Amniotic epithelial cell (primary cell): ENCODE results near the gene S100A13.
A peak's percentile ranks its signal among the peaks of the same experiment; 100 is the strongest.
"Not testable (repeated sequence)": the region's sequence is repeated elsewhere in the genome, so short reads cannot be mapped to it uniquely, and the experiment has no call there.

Experiments used
- DNase-seq: peaks from one replicate; pipeline ENCODE4 v3.0.0-alpha.2; 2010; ENCODE audit warnings: low read depth

The S100A13 gene

GRCh38 chr1:153648000-153648643 lies 20.8 kb upstream of the S100A13 start:
- no peak for DNase-seq

- DNase-seq, result no peak
These were observed 20.0 kb upstream of the S100A13 start for GRCh38 chr1:153647346-153647714.

- DNase-seq, result no peak
These were observed 19.5 kb upstream of the S100A13 start for GRCh38 chr1:153646672-153647345.

- DNase-seq, result no peak
These were observed 16.5 kb upstream of the S100A13 start for GRCh38 chr1:153643816-153644215.

- DNase-seq, result no peak
These were observed 15.8 kb upstream of the S100A13 start for GRCh38 chr1:153643100-153643499.

GRCh38 chr1:153642161-153642560 lies 14.9 kb upstream of the S100A13 start:
- DNase-seq, result no peak

- no peak for DNase-seq
These were observed 13.6 kb upstream of the S100A13 start for GRCh38 chr1:153640861-153641260.

- not testable (repeated sequence) for DNase-seq
These were observed 12.9 kb upstream of the S100A13 start for GRCh38 chr1:153640213-153640612.

GRCh38 chr1:153639280-153639679 lies 12.0 kb upstream of the S100A13 start:
- no peak for DNase-seq

GRCh38 chr1:153638261-153638660 lies 11.0 kb upstream of the S100A13 start:
- DNase-seq, result no peak

GRCh38 chr1:153636312-153636711 lies 9.0 kb upstream of the S100A13 start:
- no peak for DNase-seq

- DNase-seq, result no peak
These were observed 8.6 kb upstream of the S100A13 start for GRCh38 chr1:153635872-153636271.

GRCh38 chr1:153633754-153634665 lies 6.7 kb upstream of the S100A13 start, which contains the start of gene CHTOP:
TSS of gene CHTOP (plus strand) at chr1:153634066. CDS start at chr1:153636589, 2,523 bp downstream.
- peak; percentile 98 for DNase-seq

GRCh38 chr1:153633161-153633753 lies 6.0 kb upstream of the S100A13 start:
- DNase-seq, result no peak

- no peak for DNase-seq
These were observed 4.0 kb upstream of the S100A13 start for GRCh38 chr1:153631047-153632022.

- DNase-seq, result no peak
These were observed 3.1 kb upstream of the S100A13 start for GRCh38 chr1:153630384-153630783.

GRCh38 chr1:153629971-153630370 lies 2.7 kb upstream of the S100A13 start:
- no peak for DNase-seq

GRCh38 chr1:153629343-153629665 lies 2.0 kb upstream of the S100A13 start:
- DNase-seq, result no peak

- DNase-seq, result no peak
These were observed 1.5 kb upstream of the S100A13 start for GRCh38 chr1:153628638-153629342.
